GM19468 (cell line): Measurements from ENCODE around the gene SLFN5.
"Not testable (repeated sequence)": the region's sequence is repeated elsewhere in the genome, so short reads cannot be mapped to it uniquely, and the experiment has no call there.

Experiments
- ATAC-seq: cut with Tn5 transposase; IDR thresholded peaks from one replicate; pipeline ENCODE4 v1.9.1; 2021; ENCODE audit warnings: mild to moderate bottlenecking, moderate library complexity, moderate number of reproducible peaks; ENCODE audit not compliant: unreplicated experiment; ENCODE audit errors: extremely low read depth

SLFN5 gene

DNA sequence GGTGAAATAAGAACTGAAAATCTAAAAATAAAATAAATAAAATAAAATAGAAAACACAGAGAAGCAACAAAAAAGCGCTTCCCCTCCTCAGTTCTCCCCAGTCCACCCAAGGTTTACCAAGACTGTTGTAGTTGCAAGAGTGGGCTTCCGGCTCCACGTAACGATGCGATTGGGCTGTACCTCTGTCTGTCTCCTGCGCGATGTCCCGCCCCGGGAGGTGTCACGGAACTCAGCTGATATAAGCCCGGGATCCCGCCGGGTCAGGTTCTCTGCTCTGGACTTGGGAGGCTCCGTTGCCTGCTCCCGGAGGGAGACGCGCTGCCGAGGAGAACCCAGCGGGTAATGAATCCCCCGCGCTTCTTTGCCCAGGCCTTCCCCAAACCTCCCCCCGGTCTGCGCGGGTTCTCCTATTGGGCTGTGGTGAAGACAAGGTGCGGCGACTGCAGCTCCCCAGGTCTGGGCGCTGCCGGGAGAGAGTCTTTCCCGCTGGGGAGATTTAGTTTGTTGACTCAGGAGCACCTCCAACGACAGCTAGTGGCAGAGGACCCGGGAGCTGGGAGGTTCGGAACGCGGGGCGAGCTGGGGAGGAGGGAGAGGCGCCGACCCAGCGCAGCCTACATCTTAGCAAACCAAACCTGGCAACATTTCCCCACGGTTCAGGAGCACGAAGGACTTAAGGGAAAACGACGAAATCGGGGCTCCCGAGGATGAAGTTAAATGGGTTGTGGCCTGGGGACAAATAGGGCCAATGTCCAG, at the start of gene SLFN5:
TSS of gene SLFN5 (plus strand) at position 268 of the 756 bp plus-strand sequence. CDS start 15,619 bp downstream, outside the sequence.
- peak; percentile 44 for ATAC-seq

- ATAC-seq, result not testable (repeated sequence)
Observed at GRCh38 chr17:35194001-35194400, 48.9 kb upstream of the SLFN5 start, which contains the start of gene SLC35G3. Gene SLC35G3, minus strand, starts transcription at chr17:35194393. Its CDS starts 86 bp downstream, at chr17:35194307.

- not testable (repeated sequence) for ATAC-seq
Observed at GRCh38 chr17:35195062-35195461, 47.8 kb upstream of the SLFN5 start.

- ATAC-seq, result not testable (repeated sequence)
Observed at GRCh38 chr17:35202582-35202981, 40.3 kb upstream of the SLFN5 start.

DNA sequence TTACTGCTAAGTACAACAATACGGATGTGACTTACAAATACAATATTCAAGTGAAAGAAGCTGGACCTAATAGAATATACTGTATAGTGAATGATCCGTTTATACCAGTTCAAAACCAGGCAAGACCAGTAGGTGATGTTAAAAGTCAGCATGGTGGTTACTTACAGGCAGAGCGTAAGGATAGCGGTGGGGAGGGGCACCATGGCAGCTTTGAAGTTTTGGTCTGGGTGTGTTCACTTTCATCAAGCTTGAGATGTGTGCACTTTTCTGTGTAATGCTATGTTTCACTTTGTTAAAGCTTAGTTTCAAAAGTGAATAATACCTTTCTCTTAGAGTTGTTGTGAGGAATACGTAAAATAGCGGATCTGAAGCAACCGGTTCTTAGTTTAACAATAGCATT, 32.1 kb upstream of the SLFN5 start:
- no peak for ATAC-seq

- ATAC-seq, result no peak
Observed at GRCh38 chr17:35212668-35213067, 30.2 kb upstream of the SLFN5 start.

DNA sequence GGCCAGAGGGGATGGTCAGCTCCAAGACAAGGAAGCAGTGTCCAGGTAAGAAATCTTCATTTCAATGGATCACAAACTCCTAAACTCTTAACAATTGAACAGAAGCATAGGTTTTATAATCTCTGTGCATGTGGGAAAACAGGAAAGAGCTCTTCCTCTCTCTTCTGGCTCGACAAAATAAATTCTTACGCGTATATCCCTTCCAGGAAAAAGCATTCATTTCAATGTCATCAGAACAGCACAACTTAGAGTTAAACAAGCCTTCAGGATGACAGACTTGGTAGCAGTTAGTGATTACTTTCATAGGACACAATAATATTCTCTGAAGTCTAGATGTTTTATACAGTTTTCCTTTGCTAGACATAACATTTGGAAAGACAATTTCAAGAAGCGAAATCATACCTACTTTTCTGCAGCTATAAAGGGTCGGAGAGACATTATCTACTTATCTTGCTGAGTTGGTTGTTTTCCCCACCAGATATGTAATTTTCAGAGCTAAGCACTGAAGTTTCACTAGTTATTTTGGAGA, 29.4 kb upstream of the SLFN5 start:
- ATAC-seq, result no peak

GRCh38 chr17:35214192-35214591, 28.7 kb upstream of the SLFN5 start:
- ATAC-seq, result no peak

GRCh38 chr17:35214631-35215273, 28.1 kb upstream of the SLFN5 start:
- ATAC-seq, result peak; percentile 35

GRCh38 chr17:35217107-35217506, 25.8 kb upstream of the SLFN5 start:
- no peak for ATAC-seq

DNA sequence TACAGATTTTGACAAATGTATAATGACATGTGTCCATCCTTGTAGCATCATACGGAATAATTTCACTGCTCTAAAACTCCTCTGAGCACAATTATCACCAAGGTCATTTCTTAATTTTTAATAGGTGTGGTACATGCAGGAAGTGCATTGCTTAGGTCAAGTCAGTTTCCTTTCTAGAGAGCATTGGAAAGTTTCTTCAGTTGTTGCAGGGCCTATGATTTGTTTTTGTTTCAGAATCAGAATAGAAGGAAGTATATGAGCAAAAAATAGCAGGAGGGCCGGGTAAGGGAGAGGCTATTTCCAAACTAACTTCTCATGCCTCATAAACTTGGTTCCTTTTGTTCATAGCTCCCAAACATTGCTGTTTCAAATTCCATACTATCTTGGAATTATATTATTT, 24.0 kb upstream of the SLFN5 start:
- no peak for ATAC-seq

DNA sequence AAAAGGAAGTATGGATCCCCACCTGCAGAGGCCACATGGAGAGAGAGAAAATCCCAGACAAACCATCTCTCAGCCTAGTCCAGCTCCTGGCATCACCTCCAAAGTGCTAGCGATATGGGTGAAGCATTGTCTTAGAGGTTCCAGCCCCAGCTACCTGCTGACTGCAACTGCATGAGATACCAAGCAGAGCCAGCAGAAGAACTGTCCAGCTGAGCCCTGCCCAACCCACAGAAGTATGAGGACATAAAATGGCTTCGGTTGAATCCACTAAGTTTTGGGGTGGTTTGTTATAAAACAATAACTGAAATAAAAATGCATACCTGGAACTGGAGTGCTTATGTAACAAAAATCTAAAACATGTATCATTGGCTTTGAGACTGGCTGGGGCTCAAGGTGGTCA, 20.4 kb upstream of the SLFN5 start:
- no peak for ATAC-seq

DNA sequence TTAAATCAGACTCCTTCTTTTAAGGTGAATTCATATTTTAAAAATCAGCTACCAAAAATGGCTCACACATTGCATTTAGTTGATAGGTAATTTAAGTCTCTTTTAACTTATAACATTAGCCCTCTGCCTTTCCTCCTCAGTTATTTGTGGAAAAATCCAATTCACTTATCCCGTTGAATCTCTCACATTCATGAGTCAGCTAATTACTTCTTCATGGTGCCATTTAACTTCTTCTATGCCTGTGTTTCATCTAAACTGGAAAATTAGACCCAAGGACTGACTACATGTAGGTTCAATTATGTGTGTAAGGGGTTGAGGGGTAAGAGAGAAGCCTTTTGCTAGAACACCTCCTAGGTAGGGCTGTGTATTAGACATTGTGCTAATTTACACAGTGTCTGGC, 18.4 kb upstream of the SLFN5 start:
- ATAC-seq, result no peak

DNA sequence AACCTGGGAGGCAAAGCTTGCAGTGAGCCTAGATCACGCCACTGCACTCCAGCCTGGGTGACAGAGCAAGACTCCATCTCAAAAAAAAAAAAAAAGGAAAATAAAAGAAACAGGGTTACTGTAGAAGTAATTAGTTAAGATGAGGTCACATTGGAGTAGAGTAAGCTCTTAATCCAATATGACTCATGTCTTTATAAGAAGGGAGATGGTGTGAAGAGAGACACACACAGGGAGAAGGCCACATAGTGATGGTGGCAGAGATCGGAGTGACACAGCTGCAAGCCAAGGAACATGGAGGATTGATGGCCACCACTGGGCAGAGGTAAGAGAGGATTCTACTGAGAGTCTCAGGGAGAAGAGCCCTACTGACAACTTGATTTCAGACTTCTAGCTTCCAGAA, 15.3 kb upstream of the SLFN5 start:
- ATAC-seq, result no peak

GRCh38 chr17:35229638-35230037, 13.2 kb upstream of the SLFN5 start:
- no peak for ATAC-seq

DNA sequence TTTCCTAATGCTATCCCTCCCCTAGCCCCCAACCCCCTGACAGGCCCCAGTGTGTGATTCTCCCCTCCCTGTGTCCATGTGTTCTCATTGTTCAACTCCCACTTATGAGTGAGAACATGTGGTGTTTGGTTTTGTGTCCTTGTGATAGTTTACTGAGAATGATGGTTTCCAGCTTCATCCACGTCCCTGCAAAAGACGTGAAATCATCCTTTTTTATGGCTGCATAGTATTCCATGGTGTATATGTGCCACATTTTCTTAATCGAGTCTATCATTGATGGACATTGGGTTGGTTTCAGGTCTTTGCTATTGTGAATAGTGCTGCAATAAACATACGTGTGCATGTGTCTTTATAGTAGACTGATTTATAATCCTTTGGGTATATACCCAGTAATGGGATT, 8.6 kb upstream of the SLFN5 start:
- ATAC-seq, result not testable (repeated sequence)

- no peak for ATAC-seq
Observed at GRCh38 chr17:35235289-35235688, 7.6 kb upstream of the SLFN5 start.

GRCh38 chr17:35235917-35236316, 7.0 kb upstream of the SLFN5 start:
- no peak for ATAC-seq

DNA sequence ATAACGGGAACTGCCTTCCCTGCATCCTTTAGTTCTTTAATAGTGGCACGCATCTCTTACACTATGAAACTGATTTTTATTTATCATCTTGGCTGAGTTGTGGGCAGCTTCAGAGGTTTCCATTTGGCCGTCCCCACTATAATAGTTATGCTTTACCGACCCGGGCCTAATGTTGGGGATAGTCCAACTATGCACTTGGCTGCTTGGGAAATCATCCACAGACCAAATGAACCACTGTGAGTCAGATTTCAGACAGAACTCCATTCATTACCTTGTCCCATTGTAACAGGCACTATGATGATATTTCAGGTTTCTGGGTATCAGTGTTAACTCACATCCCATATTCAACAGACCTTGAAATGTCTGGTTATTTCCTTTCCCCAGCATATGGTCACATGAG, 6.1 kb upstream of the SLFN5 start:
- ATAC-seq, result no peak

GRCh38 chr17:35238821-35239220, 4.1 kb upstream of the SLFN5 start:
- ATAC-seq, result no peak

DNA sequence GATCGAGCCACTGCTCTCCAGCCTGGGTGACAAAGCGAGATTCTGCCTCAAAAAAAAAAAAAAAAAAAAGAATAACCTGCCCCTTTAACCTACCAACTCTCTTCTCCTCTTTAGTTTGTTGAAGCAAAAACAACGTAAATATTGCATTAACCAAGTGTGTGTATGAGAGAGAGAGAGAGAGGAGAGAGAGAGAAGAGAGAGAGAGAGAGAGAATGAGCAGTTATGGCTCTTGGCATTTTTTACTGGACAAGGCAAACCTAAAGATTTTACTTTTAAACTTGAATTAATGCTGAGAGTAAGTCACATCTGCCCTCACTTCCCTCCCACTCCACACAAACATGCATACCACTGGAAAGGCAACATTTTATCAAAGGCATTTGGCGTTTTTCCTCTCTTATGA, 3.0 kb upstream of the SLFN5 start:
- ATAC-seq, result no peak
